ENCODE data around the gene GAD1. TPM values are rescaled to one million over a fixed set of nuclear protein-coding genes. Genes with fewer than 3 reads are reported as not detected.

Gene GAD1
- total and polyA plus RNA-seq, 10 of the 15 experiments (the other 5 are each of a cell fraction or from before 2014, with no cell fraction given), result 0.04 to 3.4 (median 0.42) TPM

DNA sequence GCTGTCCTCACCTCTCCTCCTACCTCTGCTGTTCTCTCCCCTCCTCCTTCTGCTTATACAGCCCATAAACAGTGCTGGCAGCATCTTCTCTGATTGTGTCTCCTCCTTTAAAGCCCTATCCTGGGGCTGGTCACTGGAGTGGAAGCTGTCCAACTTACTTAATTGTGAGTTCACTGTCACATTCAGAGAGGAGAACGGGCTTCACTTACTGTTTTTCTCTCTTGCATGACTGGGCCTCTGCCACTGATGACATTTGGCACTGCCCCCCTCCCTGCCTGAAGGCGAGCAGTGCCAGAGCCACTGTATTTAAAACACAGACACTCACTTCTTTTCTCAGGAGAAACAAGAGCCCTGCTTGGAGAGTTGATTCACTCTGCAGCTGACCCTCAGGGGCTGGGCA is 12.3 kb downstream of the GAD1 start:
- Histone ChIP-seq H3K4me3 (no peak overlapping the region), H2AFZ (ENCODE audit: control insufficient read depth, low read depth, low read length) (no peak overlapping the region), H3K9me3 (replicated peaks; ENCODE audit: control insufficient read depth, insufficient read depth, low read length) (no peaks in the 10 kb centered on the region), H3K79me2 (ENCODE audit: control insufficient read depth, insufficient read depth, low read length) (no peaks in the 10 kb centered on the region), H3K27ac (ENCODE audit: control insufficient read depth, insufficient read depth) (no peak overlapping the region), H3K4me1 (ENCODE audit: control insufficient read depth, insufficient read depth, low read length) (no peaks in the 10 kb centered on the region), H3K4me2 (ENCODE audit: control insufficient read depth, insufficient read depth) (no peak overlapping the region), H4K20me1 (ENCODE audit: control insufficient read depth, insufficient read depth) (no peaks in the 10 kb centered on the region), H3K36me3 (ENCODE audit: control insufficient read depth in 2 of 2, insufficient read depth in 2 of 2, low read length in 1 of 2) (no peaks in the 10 kb centered on the region), H3K9ac (ENCODE audit: control insufficient read depth, insufficient read depth, low read length) (no peak overlapping the region), H3K27me3 (replicated peaks in 1 of 2; ENCODE audit: control insufficient read depth in 2 of 2, insufficient read depth in 2 of 2, low read length in 1 of 2) (peaks cover 2 to 4% of the 10 kb centered on the region in 2 experiments; a peak in 3 of 4 replicates)
- ChIA-PET RAD21 (ENCODE audit: unreplicated experiment) (interaction anchor here (0.6 kb wide), 1 partner anchor 162 kb away, joined by 3 read pairs; no protein-coding TSS in a partner anchor), POLR2A (no interaction called here), SMC1A (ENCODE audit: uncharacterized antibody, unreplicated experiment) (no interaction called here), CTCF (no interaction called here)
- TF ChIP-seq BHLHE40 (IDR thresholded peaks at IDR 0.05; ENCODE audit: borderline replicate concordance in 1 of 2, low read depth in 2 of 2, low read length in 1 of 2) (no peak), EZH2 (IDR thresholded peaks at IDR 0.05; ENCODE audit: borderline replicate concordance, control insufficient read depth, low read depth, low read length) (no peak), CBFB (IDR thresholded peaks at IDR 0.05; ENCODE audit: low read depth) (no peak), JUNB (IDR thresholded peaks at IDR 0.05) (no peak), SUPT20H (IDR thresholded peaks at IDR 0.05; ENCODE audit: borderline replicate concordance, control insufficient read depth, low read depth, low read length) (no peak), MYC (IDR thresholded peaks at IDR 0.05; ENCODE audit: insufficient read depth, insufficient read length, insufficient replicate concordance, low read length, severe bottlenecking) (no peak), IKZF2 (IDR thresholded peaks at IDR 0.05) (no peak), PAX5 (IDR thresholded peaks at IDR 0.05; ENCODE audit: borderline replicate concordance, low read depth, low read length) (no peak), NFIC (IDR thresholded peaks at IDR 0.05; ENCODE audit: low read depth, low read length) (no peak), RBBP5 (conservative IDR thresholded peaks at IDR 0.05) (no peak), RAD21 (IDR thresholded peaks at IDR 0.05; ENCODE audit: insufficient read depth, low read depth, low read length) (no peak), POLR2AphosphoS2 (IDR thresholded peaks at IDR 0.05; ENCODE audit: low read depth, low read length) (no peak)
- TF ChIP-seq, protein P1, sequence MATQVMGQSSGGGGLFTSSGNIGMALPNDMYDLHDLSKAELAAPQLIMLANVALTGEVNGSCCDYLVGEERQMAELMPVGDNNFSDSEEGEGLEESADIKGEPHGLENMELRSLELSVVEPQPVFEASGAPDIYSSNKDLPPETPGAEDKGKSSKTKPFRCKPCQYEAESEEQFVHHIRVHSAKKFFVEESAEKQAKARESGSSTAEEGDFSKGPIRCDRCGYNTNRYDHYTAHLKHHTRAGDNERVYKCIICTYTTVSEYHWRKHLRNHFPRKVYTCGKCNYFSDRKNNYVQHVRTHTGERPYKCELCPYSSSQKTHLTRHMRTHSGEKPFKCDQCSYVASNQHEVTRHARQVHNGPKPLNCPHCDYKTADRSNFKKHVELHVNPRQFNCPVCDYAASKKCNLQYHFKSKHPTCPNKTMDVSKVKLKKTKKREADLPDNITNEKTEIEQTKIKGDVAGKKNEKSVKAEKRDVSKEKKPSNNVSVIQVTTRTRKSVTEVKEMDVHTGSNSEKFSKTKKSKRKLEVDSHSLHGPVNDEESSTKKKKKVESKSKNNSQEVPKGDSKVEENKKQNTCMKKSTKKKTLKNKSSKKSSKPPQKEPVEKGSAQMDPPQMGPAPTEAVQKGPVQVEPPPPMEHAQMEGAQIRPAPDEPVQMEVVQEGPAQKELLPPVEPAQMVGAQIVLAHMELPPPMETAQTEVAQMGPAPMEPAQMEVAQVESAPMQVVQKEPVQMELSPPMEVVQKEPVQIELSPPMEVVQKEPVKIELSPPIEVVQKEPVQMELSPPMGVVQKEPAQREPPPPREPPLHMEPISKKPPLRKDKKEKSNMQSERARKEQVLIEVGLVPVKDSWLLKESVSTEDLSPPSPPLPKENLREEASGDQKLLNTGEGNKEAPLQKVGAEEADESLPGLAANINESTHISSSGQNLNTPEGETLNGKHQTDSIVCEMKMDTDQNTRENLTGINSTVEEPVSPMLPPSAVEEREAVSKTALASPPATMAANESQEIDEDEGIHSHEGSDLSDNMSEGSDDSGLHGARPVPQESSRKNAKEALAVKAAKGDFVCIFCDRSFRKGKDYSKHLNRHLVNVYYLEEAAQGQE (IDR thresholded peaks at IDR 0.05; ENCODE audit: low read depth, low read length), result no peak
- TF ChIP-seq, protein P2, sequence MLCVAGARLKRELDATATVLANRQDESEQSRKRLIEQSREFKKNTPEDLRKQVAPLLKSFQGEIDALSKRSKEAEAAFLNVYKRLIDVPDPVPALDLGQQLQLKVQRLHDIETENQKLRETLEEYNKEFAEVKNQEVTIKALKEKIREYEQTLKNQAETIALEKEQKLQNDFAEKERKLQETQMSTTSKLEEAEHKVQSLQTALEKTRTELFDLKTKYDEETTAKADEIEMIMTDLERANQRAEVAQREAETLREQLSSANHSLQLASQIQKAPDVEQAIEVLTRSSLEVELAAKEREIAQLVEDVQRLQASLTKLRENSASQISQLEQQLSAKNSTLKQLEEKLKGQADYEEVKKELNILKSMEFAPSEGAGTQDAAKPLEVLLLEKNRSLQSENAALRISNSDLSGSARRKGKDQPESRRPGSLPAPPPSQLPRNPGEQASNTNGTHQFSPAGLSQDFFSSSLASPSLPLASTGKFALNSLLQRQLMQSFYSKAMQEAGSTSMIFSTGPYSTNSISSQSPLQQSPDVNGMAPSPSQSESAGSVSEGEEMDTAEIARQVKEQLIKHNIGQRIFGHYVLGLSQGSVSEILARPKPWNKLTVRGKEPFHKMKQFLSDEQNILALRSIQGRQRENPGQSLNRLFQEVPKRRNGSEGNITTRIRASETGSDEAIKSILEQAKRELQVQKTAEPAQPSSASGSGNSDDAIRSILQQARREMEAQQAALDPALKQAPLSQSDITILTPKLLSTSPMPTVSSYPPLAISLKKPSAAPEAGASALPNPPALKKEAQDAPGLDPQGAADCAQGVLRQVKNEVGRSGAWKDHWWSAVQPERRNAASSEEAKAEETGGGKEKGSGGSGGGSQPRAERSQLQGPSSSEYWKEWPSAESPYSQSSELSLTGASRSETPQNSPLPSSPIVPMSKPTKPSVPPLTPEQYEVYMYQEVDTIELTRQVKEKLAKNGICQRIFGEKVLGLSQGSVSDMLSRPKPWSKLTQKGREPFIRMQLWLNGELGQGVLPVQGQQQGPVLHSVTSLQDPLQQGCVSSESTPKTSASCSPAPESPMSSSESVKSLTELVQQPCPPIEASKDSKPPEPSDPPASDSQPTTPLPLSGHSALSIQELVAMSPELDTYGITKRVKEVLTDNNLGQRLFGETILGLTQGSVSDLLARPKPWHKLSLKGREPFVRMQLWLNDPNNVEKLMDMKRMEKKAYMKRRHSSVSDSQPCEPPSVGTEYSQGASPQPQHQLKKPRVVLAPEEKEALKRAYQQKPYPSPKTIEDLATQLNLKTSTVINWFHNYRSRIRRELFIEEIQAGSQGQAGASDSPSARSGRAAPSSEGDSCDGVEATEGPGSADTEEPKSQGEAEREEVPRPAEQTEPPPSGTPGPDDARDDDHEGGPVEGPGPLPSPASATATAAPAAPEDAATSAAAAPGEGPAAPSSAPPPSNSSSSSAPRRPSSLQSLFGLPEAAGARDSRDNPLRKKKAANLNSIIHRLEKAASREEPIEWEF (IDR thresholded peaks at IDR 0.05; ENCODE audit: insufficient replicate concordance, low read depth, low read length), result no peak
- TF ChIP-seq, protein P3, sequence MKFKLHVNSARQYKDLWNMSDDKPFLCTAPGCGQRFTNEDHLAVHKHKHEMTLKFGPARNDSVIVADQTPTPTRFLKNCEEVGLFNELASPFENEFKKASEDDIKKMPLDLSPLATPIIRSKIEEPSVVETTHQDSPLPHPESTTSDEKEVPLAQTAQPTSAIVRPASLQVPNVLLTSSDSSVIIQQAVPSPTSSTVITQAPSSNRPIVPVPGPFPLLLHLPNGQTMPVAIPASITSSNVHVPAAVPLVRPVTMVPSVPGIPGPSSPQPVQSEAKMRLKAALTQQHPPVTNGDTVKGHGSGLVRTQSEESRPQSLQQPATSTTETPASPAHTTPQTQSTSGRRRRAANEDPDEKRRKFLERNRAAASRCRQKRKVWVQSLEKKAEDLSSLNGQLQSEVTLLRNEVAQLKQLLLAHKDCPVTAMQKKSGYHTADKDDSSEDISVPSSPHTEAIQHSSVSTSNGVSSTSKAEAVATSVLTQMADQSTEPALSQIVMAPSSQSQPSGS (IDR thresholded peaks at IDR 0.05; ENCODE audit: low read length), result no peak
- no peak for FAIRE-seq
- no peak for DNase-seq (ENCODE audit: low read depth, low spot score)
- intact Hi-C loops (cut with micrococcal nuclease; ENCODE audit: unreplicated experiment), result no loop called here
- no TSS peak for BruUV-seq (replicated peaks)
- in situ Hi-C loops (cut with MboI), result no loop called here
- WGBS (ENCODE audit: insufficient coverage, insufficient replicate concordance, low lambda C conversion rate, missing lambda C conversion rate), result 4% methylated on average over 2 of the region's 2 CpGs
- ATAC-seq, result no peak
